IMR-90 (cell line): ENCODE measurements around the gene SMC6. TPM values are rescaled to one million over a fixed set of nuclear protein-coding genes. Genes with fewer than 3 reads are reported as not detected.

Experiments
- ATAC-seq: fragments of 200-7000 bp; cut with Tn5 transposase; 2 replicates; pipeline ENCODE4 v1.9.1; 2020; ENCODE audit warnings: low read depth, mild to moderate bottlenecking, moderate library complexity
- BruUV-seq: library from RNA; stranded (reverse); fragments of 400-500 nt; replicated peaks from 2 replicates; lab custom pipeline; 2021; lab: Mats Ljungman, UMichigan
- CTCF ChIA-PET: fragments of 300-600 bp; formaldehyde crosslinking; extraction: SDS; loops from one replicate; lab custom pipeline; 2021; ENCODE audit warnings: antibody characterized with exemption; lab: Yijun Ruan, JAX
- POLR2A ChIA-PET: fragments of 300-600 bp; sonication (Branson Sonifier 250); formaldehyde crosslinking; loops from one replicate; lab custom pipeline; 2022; ENCODE audit warnings: antibody characterized with exemption; ENCODE audit not compliant: unreplicated experiment; lab: Charles Lee
- DNase-seq: peaks from one replicate; pipeline ENCODE4 v3.0.0; 2013
- H2AFZ ChIP-seq: replicated peaks from 2 replicates; pipeline ENCODE3; 2013; ENCODE audit warnings: low read length, mild to moderate bottlenecking; ENCODE audit not compliant: poor library complexity
- H2AK5ac ChIP-seq: 2 replicates; pipeline ENCODE4 v1.6.1; 2013; ENCODE audit warnings: low read depth, low read length, inconsistent platforms
- H2AK9ac ChIP-seq: replicated peaks from 2 replicates; pipeline ENCODE3; 2013; ENCODE audit warnings: mild to moderate bottlenecking, low read depth, low read length, moderate library complexity; ENCODE audit not compliant: poor library complexity
- H2BK120ac ChIP-seq: 2 replicates; pipeline ENCODE4 v1.6.1; 2013; ENCODE audit warnings: low read depth, low read length, inconsistent platforms
- H2BK15ac ChIP-seq: 3 replicates; pipeline ENCODE4 v1.6.1; 2013; ENCODE audit warnings: low read depth, low read length, inconsistent platforms
- H2BK20ac ChIP-seq: 2 replicates; pipeline ENCODE4 v1.6.1; 2013; ENCODE audit warnings: low read depth, mild to moderate bottlenecking, inconsistent platforms, low read length, moderate library complexity
- H2BK5ac ChIP-seq: 2 replicates; pipeline ENCODE4 v1.6.1; 2013; ENCODE audit warnings: mild to moderate bottlenecking, low read depth, low read length, inconsistent platforms; ENCODE audit not compliant: poor library complexity, severe bottlenecking
- H3K14ac ChIP-seq: replicated peaks from 2 replicates; pipeline ENCODE4 v1.6.1; 2013; ENCODE audit warnings: low read depth, low read length, inconsistent platforms
- H3K18ac ChIP-seq: 2 replicates; pipeline ENCODE4 v1.6.1; 2013; ENCODE audit warnings: low read depth, low read length, control low read depth
- H3K23ac ChIP-seq: 2 replicates; pipeline ENCODE4 v1.6.1; 2013; ENCODE audit warnings: low read depth, low read length, inconsistent platforms
- H3K27ac ChIP-seq: 2 replicates; pipeline ENCODE4 v1.5.1; 2013; ENCODE audit warnings: mild to moderate bottlenecking, control low read depth, low read length; ENCODE audit not compliant: insufficient read depth
- H3K27me3 ChIP-seq: 2 replicates; pipeline ENCODE4 v1.6.1; 2013; ENCODE audit warnings: low read length; ENCODE audit not compliant: control insufficient read depth, insufficient read depth
- H3K36me3 ChIP-seq: 2 replicates; pipeline ENCODE4 v1.6.1; 2013; ENCODE audit warnings: low read length, mixed read lengths; ENCODE audit not compliant: control insufficient read depth, insufficient read depth
- H3K4ac ChIP-seq: 2 replicates; pipeline ENCODE4 v1.6.1; 2013; ENCODE audit warnings: low read depth, low read length, inconsistent platforms
- H3K4me1 ChIP-seq: 2 replicates; pipeline ENCODE4 v1.6.1; 2013; ENCODE audit warnings: low read length, mixed read lengths; ENCODE audit not compliant: control insufficient read depth, insufficient read depth
- H3K4me2 ChIP-seq: 2 replicates; pipeline ENCODE4 v1.6.1; 2013; ENCODE audit warnings: low read depth, mild to moderate bottlenecking, control low read depth, low read length, moderate library complexity
- H3K4me3 ChIP-seq: 2 replicates; pipeline ENCODE4 v1.5.1; 2013; ENCODE audit warnings: low read depth, mild to moderate bottlenecking, control low read depth, low read length, moderate library complexity; ENCODE audit not compliant: insufficient read depth
- H3K56ac ChIP-seq: 2 replicates; pipeline ENCODE4 v1.6.1; 2013; ENCODE audit warnings: low read length, inconsistent platforms; ENCODE audit not compliant: insufficient read depth; ENCODE audit errors: extremely low read depth
- H3K79me1 ChIP-seq, 2 experiments: 2 replicates each; pipeline ENCODE4 v1.6.1; 2013; ENCODE audit warnings: low read length in 2 of 2, inconsistent platforms in 1 of 2, low read depth in 1 of 2
- H3K9ac ChIP-seq: 2 replicates; pipeline ENCODE4 v1.6.1; 2013; ENCODE audit warnings: low read depth, low read length, control low read depth
- H3K9me1 ChIP-seq: 2 replicates; pipeline ENCODE4 v1.6.1; 2013; ENCODE audit warnings: low read length, inconsistent platforms; ENCODE audit not compliant: insufficient read depth
- H3K9me3 ChIP-seq: 2 replicates; pipeline ENCODE4 v1.6.1; 2013; ENCODE audit warnings: low read length; ENCODE audit not compliant: control insufficient read depth, insufficient read depth
- H4K20me1 ChIP-seq: 2 replicates; pipeline ENCODE4 v1.6.1; 2013; ENCODE audit warnings: low read length, inconsistent platforms; ENCODE audit not compliant: insufficient read depth
- H4K5ac ChIP-seq: 2 replicates; pipeline ENCODE4 v1.6.1; 2013; ENCODE audit warnings: mild to moderate bottlenecking, low read depth, low read length, control low read depth
- H4K8ac ChIP-seq, 2 experiments: 2 replicates each; pipeline ENCODE4 v1.6.1; 2013; ENCODE audit warnings: low read depth in 2 of 2, low read length in 2 of 2, control low read depth in 1 of 2, inconsistent platforms in 1 of 2
- H4K91ac ChIP-seq: 2 replicates; pipeline ENCODE4 v1.6.1; 2013; ENCODE audit warnings: low read depth, low read length, inconsistent platforms; ENCODE audit not compliant: insufficient read depth
- BHLHE40 ChIP-seq: fragments of 150-350 bp; IDR thresholded peaks from 2 replicates; pipeline ENCODE4 v1.6.1; 2016; ENCODE audit warnings: mild to moderate bottlenecking, low read depth, low read length
- CHD1 ChIP-seq: IDR thresholded peaks from 2 replicates; pipeline ENCODE4 v1.6.1; 2012; ENCODE audit warnings: low read depth, low read length, improper control_type of control experiment
- ELK1 ChIP-seq: fragments of 150-350 bp; IDR thresholded peaks from 2 replicates; pipeline ENCODE4 v1.6.1; 2016; ENCODE audit warnings: low read depth, mild to moderate bottlenecking, low read length, moderate library complexity, borderline replicate concordance
- FOS ChIP-seq: fragments of 150-350 bp; IDR thresholded peaks from 2 replicates; pipeline ENCODE4 v1.6.1; 2016; ENCODE audit warnings: low read depth, low read length
- MAFK ChIP-seq: IDR thresholded peaks from 2 replicates; pipeline ENCODE4 v1.6.1; 2012; ENCODE audit warnings: low read depth, low read length, improper control_type of control experiment
- MAZ ChIP-seq: IDR thresholded peaks from 2 replicates; pipeline ENCODE4 v1.6.1; 2012; ENCODE audit warnings: low read depth, mild to moderate bottlenecking, low read length, improper control_type of control experiment, moderate library complexity, borderline replicate concordance
- MXI1 ChIP-seq: IDR thresholded peaks from 2 replicates; pipeline ENCODE4 v1.6.1; 2012; ENCODE audit warnings: low read depth, mild to moderate bottlenecking, low read length, moderate library complexity, borderline replicate concordance
- NFE2L2 ChIP-seq: fragments of 150-350 bp; IDR thresholded peaks from 2 replicates; pipeline ENCODE4 v1.6.1; 2016; ENCODE audit warnings: low read depth, mild to moderate bottlenecking, low read length
- RAD21 ChIP-seq: IDR thresholded peaks from 2 replicates; pipeline ENCODE4 v1.6.1; 2012; ENCODE audit warnings: low read length, improper control_type of control experiment
- RCOR1 ChIP-seq: IDR thresholded peaks from 2 replicates; pipeline ENCODE4 v1.6.1; 2012; ENCODE audit warnings: mild to moderate bottlenecking, low read length, improper control_type of control experiment; ENCODE audit not compliant: insufficient replicate concordance
- RFX5 ChIP-seq: IDR thresholded peaks from 2 replicates; pipeline ENCODE4 v1.8.0; 2012; ENCODE audit warnings: low read depth, mild to moderate bottlenecking, low read length, moderate library complexity
- SMC3 ChIP-seq: fragments of 150-350 bp; IDR thresholded peaks from 2 replicates; pipeline ENCODE4 v1.6.1; 2016; ENCODE audit warnings: low read depth, mild to moderate bottlenecking, antibody characterized with exemption, low read length, moderate library complexity
- USF2 ChIP-seq: fragments of 150-350 bp; IDR thresholded peaks from 2 replicates; pipeline ENCODE4 v1.6.1; 2017; ENCODE audit warnings: mild to moderate bottlenecking, antibody characterized with exemption, low read length, low read depth
- WGBS, 2 experiments: methylation state at CpG; one replicate each; pipeline versions ENCODE4 v1.1.5 to v1.1.7; 2013; ENCODE audit warnings: missing lambda C conversion rate in 2 of 2; ENCODE audit not compliant: insufficient read length in 1 of 2; ENCODE audit errors: extremely low coverage in 2 of 2; 5-methylcytosine and 5-hydroxymethylcytosine counted together
- dilution Hi-C: fragments of 300-500 bp; cut with HindIII; formaldehyde crosslinking; loops from one replicate; pipeline ENCODE4 v1.14.3; 2018; ENCODE audit warnings: low sequenced_read_pairs; ENCODE audit not compliant: unreplicated experiment
- in situ Hi-C: fragments of 300-500 bp; cut with MboI; formaldehyde crosslinking; loops from 3 replicates; pipeline ENCODE4 v1.14.3; 2019; ENCODE audit warnings: low sequenced_read_pairs, inconsistent platforms, mixed read lengths
- intact Hi-C: fragments of 100-400 bp; cut with micrococcal nuclease; formaldehyde crosslinking; loops from 2 replicates; pipeline ENCODE4 v1.10.0; 2022
- polyA plus RNA-seq, 3 experiments: library from polyadenylated mRNA; depleted of rRNA; stranded (reverse); fragments of >200 nt; gene quantifications; 2 replicates each; pipeline ENCODE4 v1.2.3, GENCODE V29; 2012; ENCODE audit warnings: low replicate concordance in 1 of 3
- total RNA-seq: library from RNA; depleted of rRNA; stranded (reverse); fragments of >200 nt; gene quantifications from 2 replicates; pipeline ENCODE4 v1.2.3, GENCODE V29; 2012
- TF ChIP-seq, protein P1 (sequence below): conservative IDR thresholded peaks from 2 replicates; pipeline ENCODE4 v1.5.1; 2012; ENCODE audit warnings: mild to moderate bottlenecking, low read depth, low read length, improper control_type of control experiment

SMC6 gene
- total and polyA plus RNA-seq, 2 of the 4 experiments (the other 2 are of a cell fraction): 6.5 to 10.4 TPM

- TF ChIP-seq RCOR1 (no peak), ELK1 (no peak), FOS (no peak), USF2 (no peak), RAD21 (no peak), NFE2L2 (no peak), RFX5 (no peak), MAZ (no peak), BHLHE40 (no peak), SMC3 (no peak), MXI1 (no peak), MAFK (no peak), CHD1 (no peak)
- TF ChIP-seq, protein P1, sequence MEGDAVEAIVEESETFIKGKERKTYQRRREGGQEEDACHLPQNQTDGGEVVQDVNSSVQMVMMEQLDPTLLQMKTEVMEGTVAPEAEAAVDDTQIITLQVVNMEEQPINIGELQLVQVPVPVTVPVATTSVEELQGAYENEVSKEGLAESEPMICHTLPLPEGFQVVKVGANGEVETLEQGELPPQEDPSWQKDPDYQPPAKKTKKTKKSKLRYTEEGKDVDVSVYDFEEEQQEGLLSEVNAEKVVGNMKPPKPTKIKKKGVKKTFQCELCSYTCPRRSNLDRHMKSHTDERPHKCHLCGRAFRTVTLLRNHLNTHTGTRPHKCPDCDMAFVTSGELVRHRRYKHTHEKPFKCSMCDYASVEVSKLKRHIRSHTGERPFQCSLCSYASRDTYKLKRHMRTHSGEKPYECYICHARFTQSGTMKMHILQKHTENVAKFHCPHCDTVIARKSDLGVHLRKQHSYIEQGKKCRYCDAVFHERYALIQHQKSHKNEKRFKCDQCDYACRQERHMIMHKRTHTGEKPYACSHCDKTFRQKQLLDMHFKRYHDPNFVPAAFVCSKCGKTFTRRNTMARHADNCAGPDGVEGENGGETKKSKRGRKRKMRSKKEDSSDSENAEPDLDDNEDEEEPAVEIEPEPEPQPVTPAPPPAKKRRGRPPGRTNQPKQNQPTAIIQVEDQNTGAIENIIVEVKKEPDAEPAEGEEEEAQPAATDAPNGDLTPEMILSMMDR: no peak
- Histone ChIP-seq H2BK15ac (no peak overlapping the region), H3K4me3 (no peak overlapping the region), H3K56ac (no peak overlapping the region), H3K36me3 (no peaks in the 10 kb centered on the region), H3K9ac (no peak overlapping the region), H2AK9ac (no peak overlapping the region), H3K9me1 (no peaks in the 10 kb centered on the region), H3K18ac (no peak overlapping the region), H2AFZ (no peak overlapping the region), H3K23ac (no peak overlapping the region), H3K27ac (no peak overlapping the region), H2BK5ac (no peak overlapping the region), H4K5ac (no peak overlapping the region), H3K27me3 (no peaks in the 10 kb centered on the region), H3K4me1 (no peaks in the 10 kb centered on the region), H3K14ac (no peak overlapping the region), H2BK120ac (no peak overlapping the region), H4K8ac (no peak overlapping the region), H2BK20ac (no peak overlapping the region), H3K4ac (no peak overlapping the region), H4K20me1 (no peaks in the 10 kb centered on the region), H3K9me3 (no peaks in the 10 kb centered on the region), H3K4me2 (no peak overlapping the region), H2AK5ac (no peak overlapping the region), H4K91ac (no peak overlapping the region), H3K79me1 (no peaks in the 10 kb centered on the region)
- BruUV-seq: no TSS peak
- CTCF ChIA-PET: interaction anchor here (0.6 kb wide), 1 partner anchor 1018 kb away, joined by 3 read pairs; no protein-coding TSS in a partner anchor
- WGBS, 2 experiments: no CpG with 5 or more reads among the region's 3 CpGs
- DNase-seq: no peak
- intact Hi-C loops (no loop called here), in situ Hi-C loops (no loop called here), dilution Hi-C loops (no loop called here)
- no peak for ATAC-seq
- POLR2A ChIA-PET: no interaction called here
Measured at GRCh38 chr2:17626986-17627385, 126.6 kb downstream of the SMC6 start.
